Measurements from ENCODE around the gene CNTN2. TPM values are rescaled to one million over a fixed set of nuclear protein-coding genes. Genes with fewer than 3 reads are reported as not detected.

The CNTN2 gene
- total RNA-seq, 1 donor = not detected

- TF ChIP-seq, protein P1, sequence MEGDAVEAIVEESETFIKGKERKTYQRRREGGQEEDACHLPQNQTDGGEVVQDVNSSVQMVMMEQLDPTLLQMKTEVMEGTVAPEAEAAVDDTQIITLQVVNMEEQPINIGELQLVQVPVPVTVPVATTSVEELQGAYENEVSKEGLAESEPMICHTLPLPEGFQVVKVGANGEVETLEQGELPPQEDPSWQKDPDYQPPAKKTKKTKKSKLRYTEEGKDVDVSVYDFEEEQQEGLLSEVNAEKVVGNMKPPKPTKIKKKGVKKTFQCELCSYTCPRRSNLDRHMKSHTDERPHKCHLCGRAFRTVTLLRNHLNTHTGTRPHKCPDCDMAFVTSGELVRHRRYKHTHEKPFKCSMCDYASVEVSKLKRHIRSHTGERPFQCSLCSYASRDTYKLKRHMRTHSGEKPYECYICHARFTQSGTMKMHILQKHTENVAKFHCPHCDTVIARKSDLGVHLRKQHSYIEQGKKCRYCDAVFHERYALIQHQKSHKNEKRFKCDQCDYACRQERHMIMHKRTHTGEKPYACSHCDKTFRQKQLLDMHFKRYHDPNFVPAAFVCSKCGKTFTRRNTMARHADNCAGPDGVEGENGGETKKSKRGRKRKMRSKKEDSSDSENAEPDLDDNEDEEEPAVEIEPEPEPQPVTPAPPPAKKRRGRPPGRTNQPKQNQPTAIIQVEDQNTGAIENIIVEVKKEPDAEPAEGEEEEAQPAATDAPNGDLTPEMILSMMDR (IDR thresholded peaks at IDR 0.05; ENCODE audit: insufficient read depth, low read depth, low read length) = no peak
- no peak overlapping the region for H3K4me3 ChIP-seq (ENCODE audit: low read depth, low read length)
- no peak for DNase-seq (ENCODE audit: low read depth)
These were observed 15.8 kb downstream of the CNTN2 start for GRCh38 chr1:205058853-205059252.

DNA sequence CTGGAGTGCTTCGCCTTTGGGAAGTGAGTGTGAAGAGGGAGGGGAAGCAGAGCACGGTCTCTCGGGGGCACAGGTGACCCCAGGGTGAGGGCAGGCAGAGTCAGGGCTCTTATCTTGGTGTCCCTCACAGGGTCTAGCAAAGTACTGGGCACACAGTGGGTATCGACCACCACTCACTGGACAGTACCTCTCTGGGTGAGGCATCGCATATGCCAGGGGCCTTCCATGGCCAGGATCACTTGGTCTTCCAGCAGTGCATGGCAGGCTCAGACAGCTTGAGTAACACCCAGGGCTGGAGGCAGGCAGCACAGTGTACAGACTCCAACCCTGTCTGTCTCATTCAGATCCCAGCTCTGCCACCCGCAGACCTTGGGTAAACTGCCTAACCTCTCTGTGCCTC, 16.6 kb downstream of the CNTN2 start:
- TF ChIP-seq, protein P1 (IDR thresholded peaks at IDR 0.05; ENCODE audit: insufficient read depth, low read depth, low read length) = no peak
- no peak for DNase-seq (ENCODE audit: low read depth)
- H3K4me3 ChIP-seq (ENCODE audit: low read depth, low read length) = no peak overlapping the region

GRCh38 chr1:205060746-205061145, 17.7 kb downstream of the CNTN2 start:
- TF ChIP-seq, protein P1 (IDR thresholded peaks at IDR 0.05; ENCODE audit: insufficient read depth, low read depth, low read length) = no peak
- DNase-seq (ENCODE audit: low read depth) = no peak

GRCh38 chr1:205061227-205061626, 18.2 kb downstream of the CNTN2 start:
- DNase-seq (ENCODE audit: low read depth) = no peak
- TF ChIP-seq, protein P1 (IDR thresholded peaks at IDR 0.05; ENCODE audit: insufficient read depth, low read depth, low read length) = no peak
- no peak overlapping the region for H3K4me3 ChIP-seq (ENCODE audit: low read depth, low read length)

More at GRCh38 chr1:205060746-205061145, 17.7 kb downstream of the CNTN2 start:
- H3K4me3 ChIP-seq (ENCODE audit: low read depth, low read length) = no peak overlapping the region

- no peak overlapping the region for H3K4me3 ChIP-seq (ENCODE audit: low read depth, low read length)
- TF ChIP-seq, protein P1 (IDR thresholded peaks at IDR 0.05; ENCODE audit: insufficient read depth, low read depth, low read length) = peak; percentile 84
- DNase-seq (ENCODE audit: low read depth) = peak; percentile 55
These were observed 18.7 kb downstream of the CNTN2 start for GRCh38 chr1:205061665-205062069.

DNA sequence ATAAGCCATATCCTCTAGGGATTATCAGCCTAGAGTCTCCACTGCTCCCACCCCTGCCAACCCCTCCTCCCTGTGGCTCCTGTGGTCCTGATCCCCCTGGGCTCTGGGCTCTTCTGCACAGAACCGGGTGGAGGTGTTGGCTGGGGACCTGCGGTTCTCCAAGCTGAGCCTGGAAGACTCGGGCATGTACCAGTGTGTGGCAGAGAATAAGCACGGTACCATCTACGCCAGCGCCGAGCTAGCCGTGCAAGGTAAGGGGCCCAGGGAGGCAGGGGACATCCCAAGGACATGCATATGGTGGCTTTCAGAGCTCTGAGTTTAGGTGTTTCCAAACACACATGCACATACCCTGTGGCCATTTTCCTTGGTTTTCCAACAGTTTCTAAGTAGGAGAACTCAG, 19.3 kb downstream of the CNTN2 start:
- DNase-seq (ENCODE audit: low read depth) = no peak
- TF ChIP-seq, protein P1 (IDR thresholded peaks at IDR 0.05; ENCODE audit: insufficient read depth, low read depth, low read length) = no peak
- H3K4me3 ChIP-seq (ENCODE audit: low read depth, low read length) = no peak overlapping the region

DNA sequence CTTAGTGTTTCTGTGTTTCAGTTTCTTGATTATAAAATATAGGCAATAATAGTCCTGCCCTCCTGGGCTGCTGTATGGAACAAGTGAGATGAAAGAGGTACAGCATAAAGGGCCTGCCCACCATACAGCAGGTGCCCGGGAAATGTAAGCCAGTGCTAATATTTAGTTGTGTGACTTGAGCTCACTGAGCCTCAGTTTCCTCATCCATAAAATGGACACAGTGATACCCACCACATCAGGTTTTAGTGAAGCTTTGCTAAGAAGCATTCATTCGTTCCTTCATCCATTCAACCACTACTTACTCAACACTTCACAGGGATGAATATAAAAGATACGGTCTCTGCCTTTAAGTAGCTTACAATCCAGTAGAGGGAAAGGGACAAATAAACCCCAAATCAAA, 19.9 kb downstream of the CNTN2 start:
- no peak for DNase-seq (ENCODE audit: low read depth)
- TF ChIP-seq, protein P1 (IDR thresholded peaks at IDR 0.05; ENCODE audit: insufficient read depth, low read depth, low read length) = no peak
- no peak overlapping the region for H3K4me3 ChIP-seq (ENCODE audit: low read depth, low read length)

All from fibroblast of villous mesenchyme (primary cell).